Islet of Langerhans (tissue), 1 donor: ENCODE measurements around the gene GEN1.
A peak's percentile ranks its signal among the peaks of the same experiment; 100 is the strongest.

Experiments used
- FAIRE-seq: peaks from one replicate; lab custom pipeline; 2011; peaks lifted over from hg19 to GRCh38; lab: Jason Lieb, UNC

GEN1 gene, protein sequence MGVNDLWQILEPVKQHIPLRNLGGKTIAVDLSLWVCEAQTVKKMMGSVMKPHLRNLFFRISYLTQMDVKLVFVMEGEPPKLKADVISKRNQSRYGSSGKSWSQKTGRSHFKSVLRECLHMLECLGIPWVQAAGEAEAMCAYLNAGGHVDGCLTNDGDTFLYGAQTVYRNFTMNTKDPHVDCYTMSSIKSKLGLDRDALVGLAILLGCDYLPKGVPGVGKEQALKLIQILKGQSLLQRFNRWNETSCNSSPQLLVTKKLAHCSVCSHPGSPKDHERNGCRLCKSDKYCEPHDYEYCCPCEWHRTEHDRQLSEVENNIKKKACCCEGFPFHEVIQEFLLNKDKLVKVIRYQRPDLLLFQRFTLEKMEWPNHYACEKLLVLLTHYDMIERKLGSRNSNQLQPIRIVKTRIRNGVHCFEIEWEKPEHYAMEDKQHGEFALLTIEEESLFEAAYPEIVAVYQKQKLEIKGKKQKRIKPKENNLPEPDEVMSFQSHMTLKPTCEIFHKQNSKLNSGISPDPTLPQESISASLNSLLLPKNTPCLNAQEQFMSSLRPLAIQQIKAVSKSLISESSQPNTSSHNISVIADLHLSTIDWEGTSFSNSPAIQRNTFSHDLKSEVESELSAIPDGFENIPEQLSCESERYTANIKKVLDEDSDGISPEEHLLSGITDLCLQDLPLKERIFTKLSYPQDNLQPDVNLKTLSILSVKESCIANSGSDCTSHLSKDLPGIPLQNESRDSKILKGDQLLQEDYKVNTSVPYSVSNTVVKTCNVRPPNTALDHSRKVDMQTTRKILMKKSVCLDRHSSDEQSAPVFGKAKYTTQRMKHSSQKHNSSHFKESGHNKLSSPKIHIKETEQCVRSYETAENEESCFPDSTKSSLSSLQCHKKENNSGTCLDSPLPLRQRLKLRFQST

DNA sequence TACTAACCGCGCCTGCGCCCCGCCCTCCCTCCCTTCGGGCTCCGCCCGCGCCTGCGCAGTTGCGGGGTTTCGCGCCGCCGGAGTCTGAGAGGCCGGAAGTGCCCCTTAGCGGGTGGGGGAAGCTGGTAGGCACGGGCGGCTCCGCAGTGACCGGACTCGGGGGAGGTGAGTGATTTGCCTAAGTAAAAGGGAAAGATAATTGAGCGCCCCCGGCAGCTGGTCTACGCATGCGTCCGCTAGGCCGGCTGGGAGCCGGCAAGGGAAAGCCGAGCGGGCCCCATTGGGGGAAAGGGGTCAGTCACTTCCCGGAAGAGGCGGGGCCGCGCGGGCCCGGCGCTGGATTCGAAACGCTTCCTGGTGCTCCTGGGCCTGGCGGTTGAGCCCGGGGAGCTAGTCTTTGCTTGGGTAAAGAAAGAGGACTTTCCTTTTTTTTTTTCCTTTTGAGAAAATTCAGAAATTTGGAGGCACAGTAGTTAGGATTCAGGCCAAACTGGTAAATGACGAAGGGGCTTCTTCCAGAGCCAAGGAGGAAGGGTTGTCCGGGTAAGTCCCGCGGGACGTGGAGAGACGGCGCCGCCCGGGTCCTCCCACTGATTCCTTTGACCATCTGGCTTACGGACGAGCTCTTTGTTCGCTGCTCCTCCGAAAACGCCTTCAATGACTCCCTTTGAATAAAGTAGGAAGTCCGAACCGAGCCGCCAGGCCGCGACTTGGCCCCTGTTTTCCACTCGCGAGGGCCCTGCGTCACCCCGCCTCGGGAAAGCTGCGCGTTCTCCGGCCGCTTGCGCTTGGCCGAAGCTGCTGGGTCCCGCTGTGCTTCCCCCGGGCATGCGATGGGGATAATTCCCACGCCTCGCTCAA, at the start of gene GEN1, which contains the start of gene SMC6:
Gene GEN1, plus strand, starts transcription at position 336 of the 861 bp plus-strand sequence. CDS start 5,806 bp downstream, outside the sequence.
Gene SMC6, minus strand, starts transcription at position 8 of the 861 bp plus-strand sequence. CDS start 7,864 bp downstream, outside the sequence.
- no peak for FAIRE-seq

DNA sequence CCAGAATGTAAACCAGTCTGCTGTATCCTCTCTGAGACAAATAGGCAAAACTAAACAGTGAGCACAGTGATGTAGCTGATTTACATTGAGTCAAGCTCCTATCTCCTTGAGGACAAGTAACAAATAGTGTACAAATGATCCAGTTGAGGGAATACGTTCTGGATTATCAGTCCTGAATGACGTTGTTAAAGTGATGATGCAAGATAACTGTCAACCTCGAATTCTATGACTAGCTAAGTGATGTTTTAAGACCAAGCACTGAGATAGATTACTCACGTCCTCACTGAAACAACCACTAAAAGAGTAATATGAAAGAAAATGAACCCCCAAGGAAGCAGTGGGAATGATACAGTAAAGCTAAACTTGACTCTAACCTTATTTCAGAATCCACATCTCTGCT, 47.1 kb upstream of the GEN1 start:
- no peak for FAIRE-seq

DNA sequence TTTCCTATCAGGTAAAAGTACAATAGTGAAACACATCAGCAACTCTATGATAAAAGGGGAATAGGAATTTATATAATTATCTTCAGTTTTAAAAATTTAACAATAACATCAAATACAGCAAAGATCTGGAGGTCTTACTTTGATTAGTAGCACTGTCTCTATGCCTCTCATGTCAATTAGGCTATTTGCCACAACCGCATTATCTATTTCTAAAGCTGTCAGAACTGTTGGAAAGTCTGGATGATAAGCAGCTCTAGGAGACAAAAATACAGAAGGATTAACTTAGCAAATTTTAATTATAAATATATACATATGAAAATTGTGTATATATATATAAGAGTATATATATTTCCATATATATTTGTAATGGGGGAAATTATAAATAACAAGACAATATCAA, 45.4 kb upstream of the GEN1 start:
- FAIRE-seq, result no peak

DNA sequence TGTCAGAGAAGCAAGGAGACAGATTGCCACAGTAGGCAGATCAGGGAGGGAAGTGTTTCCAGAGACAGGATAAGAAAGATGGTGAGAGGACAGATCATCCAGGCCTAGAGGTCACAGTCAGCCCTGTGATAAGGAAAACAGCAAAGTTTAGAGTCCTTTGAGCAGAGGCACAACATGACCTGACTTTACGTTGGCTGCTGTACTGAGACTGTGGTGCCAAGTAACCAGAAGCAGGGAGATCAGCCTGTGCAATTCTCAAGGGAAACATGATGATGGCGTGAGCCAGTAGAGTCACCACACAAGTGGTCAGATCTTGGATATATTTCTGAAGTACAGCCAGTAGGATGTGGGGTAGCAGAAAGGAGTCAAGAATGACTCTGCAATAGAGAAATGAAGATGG, 44.0 kb upstream of the GEN1 start:
- FAIRE-seq, result no peak

DNA sequence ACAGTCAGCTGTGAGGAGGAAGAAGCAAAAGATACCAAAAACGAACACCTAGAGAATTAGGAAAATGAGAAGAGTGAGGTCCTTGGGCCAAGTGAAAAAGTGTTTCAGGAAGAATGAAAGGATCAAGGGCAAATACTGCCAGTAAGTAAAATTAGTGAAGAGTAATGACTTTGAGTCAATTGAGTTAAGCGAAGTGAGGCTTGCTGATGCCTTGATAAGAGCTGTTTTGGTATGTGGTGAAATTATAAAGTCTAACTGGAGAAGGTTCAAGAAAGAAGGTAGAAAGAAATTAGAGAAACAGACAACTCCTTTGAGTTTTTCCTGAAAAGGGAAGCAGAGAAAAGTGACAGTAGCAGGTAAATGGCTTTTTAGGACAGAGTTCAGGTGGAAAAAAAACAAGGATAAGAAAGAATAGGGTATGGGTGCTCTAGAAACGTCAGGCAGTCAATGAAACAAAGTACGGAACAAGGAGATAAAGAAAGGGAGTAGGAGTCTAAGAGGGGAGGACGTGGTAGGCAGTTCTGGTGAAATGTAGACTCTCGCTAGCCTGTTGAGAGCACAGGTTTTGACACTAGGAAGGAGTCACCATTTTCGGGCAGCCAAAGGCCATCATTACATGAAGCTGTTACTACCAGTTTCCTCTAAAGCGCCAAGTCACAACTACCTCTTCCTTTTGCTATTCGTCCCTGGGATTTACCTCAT, 43.2 kb upstream of the GEN1 start:
- FAIRE-seq, result no peak

DNA sequence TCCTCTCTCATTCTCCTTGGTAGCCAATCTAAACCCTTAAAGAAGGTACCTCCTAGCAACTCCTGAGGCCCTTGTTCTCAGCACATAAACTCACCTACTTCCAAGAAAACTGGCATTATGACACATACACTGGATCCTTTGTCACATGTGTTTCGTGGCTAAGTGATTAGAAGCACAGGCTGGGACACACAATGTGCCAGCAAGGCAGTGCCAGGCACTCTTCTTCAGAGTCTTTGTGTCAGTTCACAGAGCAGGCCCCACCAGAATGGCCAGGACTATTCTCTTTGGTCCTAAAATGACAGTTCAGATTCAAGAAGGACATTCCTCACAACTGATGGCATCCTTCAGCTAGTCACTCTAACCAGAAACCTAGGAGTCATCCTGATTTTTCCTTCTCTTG, 40.6 kb upstream of the GEN1 start:
- FAIRE-seq, result no peak

DNA sequence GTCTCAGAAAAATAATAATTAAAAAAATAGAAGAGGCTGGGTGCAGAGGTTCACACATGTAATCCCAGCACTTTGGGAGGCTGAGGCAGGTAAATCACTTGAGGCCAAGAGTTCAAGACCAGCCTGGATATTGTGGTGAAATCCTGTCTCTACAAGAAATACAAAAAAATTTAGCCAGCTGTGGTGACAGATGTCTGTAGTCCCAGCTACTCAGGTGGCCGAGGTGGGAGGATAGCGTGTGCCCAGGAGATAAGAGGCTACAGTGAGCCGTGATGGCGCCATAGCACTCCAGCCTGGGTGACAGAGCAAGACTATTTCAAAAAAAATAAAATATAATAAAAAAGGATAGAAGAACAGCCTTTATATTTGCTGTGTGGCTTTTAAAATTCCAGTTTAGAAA, 36.3 kb upstream of the GEN1 start:
- no peak for FAIRE-seq

DNA sequence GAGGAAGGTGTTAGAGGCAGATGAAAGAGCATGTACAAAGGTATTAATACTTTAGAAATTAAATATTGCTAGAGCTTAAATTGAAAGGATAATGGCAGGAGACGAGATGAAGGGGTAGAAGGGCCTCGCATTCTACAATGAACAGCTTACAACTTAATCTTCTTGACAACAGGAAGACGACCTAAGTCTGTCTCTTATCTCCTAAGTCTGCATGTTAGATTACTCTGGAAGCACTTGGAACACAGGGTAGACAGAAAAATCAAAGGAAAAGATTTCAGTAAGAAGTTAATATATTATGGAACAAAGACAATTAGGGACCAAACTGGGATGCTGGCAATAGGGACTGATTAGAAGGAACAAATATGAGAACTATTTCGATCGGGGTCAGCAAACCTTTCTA, 35.2 kb upstream of the GEN1 start:
- FAIRE-seq, result no peak

DNA sequence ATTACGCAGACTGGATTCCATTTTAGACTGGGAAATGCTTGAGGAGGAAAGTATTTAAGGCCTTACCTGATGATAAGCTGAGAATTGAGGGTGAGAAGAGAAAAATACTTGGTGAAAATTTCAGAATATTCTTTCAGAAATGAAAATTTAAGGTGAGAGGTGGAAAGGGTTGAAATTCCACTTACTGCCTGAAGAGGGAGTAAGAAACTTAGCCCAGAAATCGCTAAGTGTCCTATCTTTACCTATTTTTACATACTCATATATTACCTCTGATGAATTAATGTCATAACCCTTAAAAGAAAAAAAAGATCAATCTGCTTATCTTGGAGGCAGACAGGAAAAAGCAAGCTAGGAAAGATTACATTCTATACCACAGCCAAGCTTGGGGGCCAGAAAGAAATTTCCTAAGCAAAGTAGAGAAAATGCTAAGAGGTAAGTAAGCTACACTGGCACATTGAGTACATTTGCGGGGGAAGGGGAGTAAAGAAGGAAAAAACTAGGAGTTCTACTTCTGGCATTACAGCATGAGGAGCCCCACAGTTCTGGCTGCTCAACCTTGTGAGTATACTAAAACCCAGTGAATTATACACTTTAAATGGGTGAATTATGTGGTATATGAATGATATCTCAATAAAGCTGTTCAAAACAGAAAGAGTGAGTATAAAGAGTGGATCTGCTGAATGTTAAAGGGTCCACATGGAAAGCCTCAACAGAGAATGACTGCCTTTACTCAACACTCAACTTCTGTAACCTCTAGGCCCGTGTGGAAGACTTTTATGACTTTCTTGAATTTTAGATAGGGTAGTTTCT, 34.2 kb upstream of the GEN1 start:
- peak; percentile 43 for FAIRE-seq

DNA sequence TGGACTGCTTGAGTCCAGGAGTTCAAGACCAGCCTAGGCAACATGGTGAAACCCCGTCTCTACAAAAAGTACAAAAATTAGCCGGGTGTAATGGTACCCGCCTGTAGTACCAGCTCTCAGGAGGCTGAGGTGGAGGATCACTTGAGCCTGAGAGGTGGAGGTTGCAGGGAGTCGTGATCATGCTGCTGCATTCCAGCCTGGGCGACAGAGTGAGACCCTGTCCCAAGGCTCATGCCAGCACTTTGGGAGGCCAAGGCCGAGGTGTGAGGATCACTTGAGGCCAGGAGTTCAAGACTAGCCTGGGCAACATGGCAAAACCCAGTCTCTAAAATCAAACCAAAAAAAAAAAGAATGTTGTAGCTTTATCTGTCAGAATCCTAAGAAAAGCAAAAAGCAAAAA, 25.7 kb upstream of the GEN1 start:
- no peak for FAIRE-seq

DNA sequence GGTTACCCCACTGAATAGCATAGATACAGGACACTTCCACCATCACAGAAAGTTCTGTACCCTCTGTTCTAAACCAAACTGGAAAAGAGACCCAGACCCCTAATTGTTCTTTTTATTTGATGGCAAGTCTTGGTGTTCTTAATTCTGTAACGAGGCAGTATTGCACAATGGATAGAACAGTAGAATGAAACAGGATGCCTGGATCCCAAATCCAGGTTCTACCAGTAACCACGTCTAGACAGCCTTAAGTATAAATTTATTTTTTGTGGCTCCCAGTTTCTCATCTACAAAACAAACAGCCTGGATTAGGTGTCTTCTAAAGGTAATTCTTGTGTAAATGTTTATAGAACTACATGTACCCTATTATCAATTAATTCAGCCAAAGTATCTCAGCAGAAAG, 24.1 kb upstream of the GEN1 start:
- FAIRE-seq, result no peak

DNA sequence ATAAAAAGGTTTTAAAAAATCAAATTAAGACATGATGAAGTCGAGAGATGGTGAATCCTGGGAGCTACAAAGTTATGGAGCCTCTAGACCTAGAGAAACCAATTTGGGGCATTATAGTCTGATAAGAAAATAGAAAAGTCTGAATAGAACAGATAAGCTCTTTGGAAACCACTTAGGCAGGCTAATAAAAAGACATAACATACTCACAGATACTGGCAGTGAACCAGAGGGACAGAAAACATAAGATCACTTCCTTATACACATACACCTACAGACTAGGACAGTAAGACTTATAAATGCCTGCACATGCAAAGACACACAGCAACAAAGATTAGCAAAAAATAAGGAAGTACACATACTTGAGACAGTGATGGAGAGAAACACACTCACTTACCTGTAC, 20.3 kb upstream of the GEN1 start:
- FAIRE-seq, result no peak

DNA sequence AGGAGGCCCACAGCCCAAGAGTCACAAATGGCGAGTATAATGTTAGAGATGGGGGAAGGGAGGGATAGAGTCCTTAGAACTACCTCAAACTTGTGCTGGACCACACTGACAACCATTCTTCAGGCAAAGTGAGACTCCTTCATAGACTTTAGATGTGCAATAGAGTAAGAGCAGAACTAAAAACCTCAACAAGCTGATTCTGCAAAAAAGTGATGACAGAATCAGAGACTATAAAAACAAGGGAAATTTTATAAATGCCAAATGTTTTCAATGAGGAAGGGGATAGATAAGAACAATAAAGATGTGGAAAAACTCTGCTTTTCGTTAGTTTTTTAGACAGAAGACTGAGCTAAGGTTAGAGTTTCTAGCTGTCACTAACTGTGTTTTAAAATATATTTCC, 18.1 kb upstream of the GEN1 start:
- no peak for FAIRE-seq

DNA sequence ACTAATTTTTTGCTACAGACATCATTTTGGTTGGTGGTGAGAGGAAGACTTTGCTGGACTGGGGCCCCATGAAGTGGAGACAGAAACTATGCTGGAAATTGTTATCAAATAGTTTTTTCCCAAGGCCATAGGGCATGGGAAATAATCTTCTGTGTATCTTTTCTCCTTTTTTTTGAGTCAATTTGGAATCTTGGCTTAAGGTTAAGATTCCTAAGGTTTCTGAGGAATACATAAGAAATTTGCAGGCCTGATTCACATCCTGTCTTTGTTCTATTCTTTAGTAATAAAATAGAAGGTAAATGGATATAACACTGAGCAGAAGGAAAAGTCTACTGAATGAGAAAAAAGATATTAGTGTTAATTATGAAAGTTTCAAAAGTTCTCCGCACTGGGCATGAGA, 16.9 kb upstream of the GEN1 start:
- no peak for FAIRE-seq

DNA sequence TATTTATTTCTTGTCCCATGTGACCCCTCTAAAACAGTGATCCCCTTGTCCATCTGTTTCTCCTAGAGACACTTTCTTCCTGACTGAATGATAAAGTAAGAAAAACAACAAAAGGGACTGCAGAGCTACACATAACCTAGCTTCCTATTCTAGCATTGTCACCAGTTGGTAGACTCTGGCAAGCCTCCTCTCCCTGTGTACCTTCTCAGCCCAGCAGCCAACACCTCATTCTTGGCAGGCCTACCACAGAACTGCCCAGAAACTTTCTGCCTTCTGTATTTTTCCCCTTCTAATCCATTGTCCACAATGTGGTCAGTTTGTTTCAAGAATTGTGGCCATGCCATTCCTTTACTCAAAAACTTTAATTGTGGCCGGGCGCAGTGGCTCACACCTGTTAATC, 13.7 kb upstream of the GEN1 start:
- no peak for FAIRE-seq

DNA sequence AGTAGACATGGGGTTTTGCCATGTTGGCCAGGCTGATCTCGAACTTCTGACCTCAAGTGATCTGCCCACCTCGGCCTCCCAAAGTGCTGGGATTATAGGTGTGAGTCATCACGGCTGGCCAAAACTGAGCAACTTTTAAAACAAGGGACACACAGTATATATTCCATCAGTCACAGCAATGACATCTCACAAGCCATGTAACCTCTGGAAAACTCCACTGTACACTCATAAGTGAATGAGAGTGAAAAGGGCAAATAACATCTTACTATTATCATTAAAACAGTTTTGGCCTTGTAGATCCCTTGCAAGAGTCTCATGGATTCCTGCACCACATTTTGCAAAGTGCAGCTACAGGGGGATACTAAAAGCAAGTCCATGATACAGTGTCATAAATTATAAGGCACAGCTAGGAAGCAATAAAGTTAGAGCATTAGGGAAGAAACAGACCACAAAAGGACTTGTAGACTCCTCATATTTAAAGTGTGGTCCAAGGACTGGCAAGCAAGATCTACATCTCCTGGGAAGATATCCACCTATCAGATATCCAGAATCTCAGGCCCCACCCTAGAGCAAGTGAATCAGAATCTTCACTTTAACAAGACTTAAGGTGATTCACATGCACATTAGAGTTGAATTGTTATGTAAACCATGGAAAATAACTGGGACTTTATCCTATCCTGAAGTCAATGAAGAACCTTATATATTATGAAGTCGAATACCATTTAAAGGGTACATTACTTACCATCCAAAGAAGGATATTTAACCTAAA, 6.1 kb upstream of the GEN1 start:
- no peak for FAIRE-seq

DNA sequence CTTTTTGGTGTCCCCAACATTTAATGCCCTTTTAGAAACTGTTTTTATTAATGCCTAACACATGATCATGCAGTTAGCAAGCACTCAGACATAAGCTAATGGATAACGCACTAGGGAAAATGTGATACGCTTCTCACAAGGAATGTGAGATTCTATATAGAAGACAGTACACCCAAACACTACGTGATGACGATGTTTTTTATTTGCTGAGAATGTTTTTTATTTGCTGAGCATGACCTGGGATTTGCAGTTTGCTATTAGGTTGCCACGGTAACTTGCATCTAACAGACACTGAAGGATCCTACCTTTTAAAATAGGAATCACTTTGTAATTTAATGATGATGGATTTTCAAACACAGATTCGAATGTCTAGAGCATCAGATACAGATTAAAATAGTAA, 5.2 kb upstream of the GEN1 start:
- FAIRE-seq, result peak; percentile 47

DNA sequence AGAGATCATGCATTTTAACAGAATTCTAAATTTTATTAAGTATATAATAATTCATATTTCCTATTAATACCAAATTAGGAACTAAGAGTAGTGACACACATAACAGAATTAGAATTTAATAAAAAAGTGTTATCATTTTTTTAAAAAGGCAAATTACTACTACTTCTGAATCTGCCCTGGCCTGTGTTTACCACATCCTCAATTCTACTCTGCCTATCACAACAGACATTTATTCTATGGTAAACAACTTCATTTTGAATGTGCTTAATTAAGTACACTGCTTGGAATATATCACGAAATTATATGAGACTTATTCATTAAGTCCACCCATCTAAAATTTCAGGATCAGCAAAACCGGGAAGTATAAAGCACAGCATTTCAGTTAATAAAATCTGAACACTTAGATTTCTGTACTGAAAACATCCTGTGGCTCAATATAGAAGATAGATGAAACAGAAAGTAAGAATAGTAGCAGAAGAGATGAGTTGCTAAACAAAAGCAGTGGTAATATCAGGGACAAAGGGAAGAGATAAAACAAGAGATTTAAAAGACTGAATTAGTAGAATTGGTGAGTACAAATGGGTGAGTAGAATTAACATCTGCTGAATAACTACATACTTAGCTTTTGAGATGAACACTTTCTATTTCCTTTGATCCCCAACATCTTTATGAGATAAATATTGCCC, 4.0 kb upstream of the GEN1 start:
- no peak for FAIRE-seq

DNA sequence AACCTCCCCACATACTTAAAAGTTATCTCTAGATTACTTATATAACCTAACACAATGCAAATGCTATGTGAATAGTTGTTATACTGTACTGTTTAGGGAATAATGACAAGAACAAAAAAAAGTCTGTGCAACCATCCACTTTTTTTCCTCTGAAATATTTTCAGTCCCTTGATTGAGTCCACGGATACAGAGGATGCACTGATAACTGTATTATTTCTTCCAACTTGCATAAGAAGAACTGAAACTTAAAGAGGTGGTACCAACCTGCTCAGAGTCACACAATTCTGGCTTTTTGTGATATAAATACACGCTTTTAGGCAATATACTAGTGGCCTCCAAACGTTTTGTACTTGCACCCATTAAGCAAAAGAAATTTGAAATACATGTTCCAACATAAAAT, 1.7 kb upstream of the GEN1 start:
- FAIRE-seq, result no peak
